ENCODE results near the gene ZNF892.

DNA sequence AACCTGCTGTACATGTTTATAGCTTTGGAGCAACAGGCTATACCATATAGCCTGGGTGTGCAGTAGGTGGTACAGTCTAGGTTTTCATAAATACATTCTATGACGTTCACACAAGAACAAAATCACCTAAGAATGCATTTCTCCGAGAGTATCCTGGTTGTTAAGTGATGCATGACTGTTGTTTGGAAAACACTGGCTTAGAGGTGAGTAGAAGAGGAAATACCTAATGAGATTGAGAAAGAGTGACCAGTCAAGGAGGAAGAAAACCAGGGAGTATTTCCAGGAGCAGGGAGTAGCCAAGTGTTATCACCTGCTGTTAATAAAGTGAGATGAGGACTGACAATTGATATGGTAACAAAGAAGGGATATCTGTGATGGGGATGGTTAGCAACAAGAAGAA lies 2.9 kb upstream of the ZNF892 start:
- TF ChIP-seq EZH2 (IDR thresholded peaks at IDR 0.05; ENCODE audit: insufficient read depth, poor library complexity, severe bottlenecking): no peak
- TF ChIP-seq EZH2phosphoT487 (IDR thresholded peaks at IDR 0.05; ENCODE audit: insufficient read depth, low read depth): no peak

All from GM23248 (cell line).